Measurements from ENCODE around the gene DGKB.

GRCh38 chr7:14144109-14144508 is 758.4 kb downstream of the DGKB start:
- TF ChIP-seq EP300 (IDR thresholded peaks at IDR 0.05; ENCODE audit: borderline replicate concordance in 1 of 2, low read depth in 2 of 2, low read length in 2 of 2) (no peak), SP1 (IDR thresholded peaks at IDR 0.05; ENCODE audit: low read depth, low read length) (no peak), POLR2AphosphoS5 (IDR thresholded peaks at IDR 0.05; ENCODE audit: low read depth, low read length) (no peak), MAFK (IDR thresholded peaks at IDR 0.05; ENCODE audit: low read depth, low read length) (no peak), KDM5A (IDR thresholded peaks at IDR 0.05; ENCODE audit: low read length) (no peak), CTCF (IDR thresholded peaks at IDR 0.05; ENCODE audit: control extremely low read depth in 1 of 3, insufficient read depth in 1 of 3, low read depth in 1 of 3, low read length in 3 of 3) (no peak), SP2 (IDR thresholded peaks at IDR 0.05; ENCODE audit: low read length) (no peak), EZH2 (IDR thresholded peaks at IDR 0.05; ENCODE audit: low read depth, low read length, severe bottlenecking) (no peak)

Data from H1 (cell line).